H9 (cell line): ENCODE data around the gene PDIA4. TPM values are rescaled to one million over a fixed set of nuclear protein-coding genes. Genes with fewer than 3 reads are reported as not detected.

Experiments used
- DNase-seq: peaks from one replicate; pipeline ENCODE4 v3.0.0-alpha.2; 2017
- H2AFZ ChIP-seq: one replicate; pipeline ENCODE4 v1.6.1; 2013; ENCODE audit warnings: mild to moderate bottlenecking, low read length, control low read depth, moderate library complexity
- H2AK5ac ChIP-seq: 2 replicates; pipeline ENCODE4 v1.6.1; 2013; ENCODE audit warnings: low read length, control low read depth, mixed read lengths; ENCODE audit not compliant: insufficient read length
- H2BK120ac ChIP-seq: one replicate; pipeline ENCODE4 v1.6.1; 2013; ENCODE audit warnings: low read depth, mild to moderate bottlenecking, low read length, control low read depth, inconsistent platforms; ENCODE audit not compliant: poor library complexity, severe bottlenecking
- H2BK12ac ChIP-seq: 2 replicates; pipeline ENCODE4 v1.6.1; 2013; ENCODE audit warnings: low read length, control low read depth, mixed read lengths, low read depth; ENCODE audit not compliant: insufficient read length
- H2BK15ac ChIP-seq: 2 replicates; pipeline ENCODE4 v1.6.1; 2013; ENCODE audit warnings: low read depth, low read length, control low read depth
- H2BK20ac ChIP-seq: one replicate; pipeline ENCODE4 v1.6.1; 2013; ENCODE audit warnings: low read depth, mild to moderate bottlenecking, low read length, control low read depth, inconsistent platforms; ENCODE audit not compliant: poor library complexity, severe bottlenecking
- H2BK5ac ChIP-seq: 2 replicates; pipeline ENCODE4 v1.6.1; 2013; ENCODE audit warnings: low read length, control low read depth, mixed read lengths; ENCODE audit not compliant: insufficient read length
- H3K14ac ChIP-seq: 2 replicates; pipeline ENCODE4 v1.6.1; 2013; ENCODE audit warnings: low read length, control low read depth; ENCODE audit not compliant: insufficient read depth
- H3K18ac ChIP-seq: 2 replicates; pipeline ENCODE4 v1.6.1; 2013; ENCODE audit warnings: low read depth, mild to moderate bottlenecking, mixed read lengths, low read length, control low read depth; ENCODE audit not compliant: insufficient read length
- H3K23ac ChIP-seq: 2 replicates; pipeline ENCODE4 v1.6.1; 2013; ENCODE audit warnings: low read length, control low read depth, mixed read lengths, low read depth; ENCODE audit not compliant: insufficient read length
- H3K23me2 ChIP-seq: 2 replicates; pipeline ENCODE4 v1.6.1; 2013; ENCODE audit warnings: low read depth, mild to moderate bottlenecking, mixed read lengths, low read length, control low read depth; ENCODE audit not compliant: insufficient read length, poor library complexity, severe bottlenecking
- H3K27ac ChIP-seq: 2 replicates; pipeline ENCODE4 v1.5.1; 2013; ENCODE audit warnings: low read length, control low read depth, mixed read lengths, low read depth; ENCODE audit not compliant: insufficient read length
- H3K27me3 ChIP-seq: 2 replicates; pipeline ENCODE4 v1.6.1; 2013; ENCODE audit warnings: low read length, control low read depth, inconsistent platforms; ENCODE audit not compliant: insufficient read depth
- H3K4ac ChIP-seq: 2 replicates; pipeline ENCODE4 v1.6.1; 2013; ENCODE audit warnings: low read depth, mild to moderate bottlenecking, control low read depth, inconsistent platforms, low read length, moderate library complexity
- H3K4me1 ChIP-seq: 2 replicates; pipeline ENCODE4 v1.6.1; 2013; ENCODE audit warnings: low read length, control low read depth, inconsistent platforms; ENCODE audit not compliant: insufficient read depth
- H3K4me2 ChIP-seq: 2 replicates; pipeline ENCODE4 v1.6.1; 2013; ENCODE audit warnings: low read length, control low read depth, mixed read lengths; ENCODE audit not compliant: insufficient read length, insufficient read depth
- H3K56ac ChIP-seq: 2 replicates; pipeline ENCODE4 v1.6.1; 2013; ENCODE audit warnings: low read depth, mild to moderate bottlenecking, mixed read lengths, low read length, control low read depth; ENCODE audit not compliant: insufficient read length
- H3K79me1 ChIP-seq: 2 replicates; pipeline ENCODE4 v1.6.1; 2013; ENCODE audit warnings: low read depth, mild to moderate bottlenecking, moderate library complexity, low read length, control low read depth, inconsistent platforms; ENCODE audit not compliant: insufficient read depth, poor library complexity, severe bottlenecking
- H3K79me2 ChIP-seq: 2 replicates; pipeline ENCODE4 v1.6.1; 2013; ENCODE audit warnings: low read length, control low read depth, inconsistent platforms; ENCODE audit not compliant: insufficient read depth
- H3K9ac ChIP-seq: 2 replicates; pipeline ENCODE4 v1.6.1; 2013; ENCODE audit warnings: low read length, control low read depth, mixed read lengths; ENCODE audit not compliant: insufficient read length; ENCODE audit errors: extremely low read depth
- H3K9me3 ChIP-seq: one replicate; pipeline ENCODE4 v1.6.1; 2013; ENCODE audit warnings: low read depth, low read length, inconsistent platforms; ENCODE audit not compliant: control insufficient read depth
- H3T11ph ChIP-seq: one replicate; pipeline ENCODE4 v1.6.1; 2013; ENCODE audit warnings: mild to moderate bottlenecking, low read length, control low read depth, inconsistent platforms
- H4K20me1 ChIP-seq: one replicate; pipeline ENCODE4 v1.6.1; 2013; ENCODE audit not compliant: control insufficient read depth, insufficient read length, insufficient read depth
- H4K5ac ChIP-seq: 2 replicates; pipeline ENCODE4 v1.6.1; 2013; ENCODE audit warnings: low read depth, mild to moderate bottlenecking, mixed read lengths, low read length, control low read depth; ENCODE audit not compliant: insufficient read length
- H4K8ac ChIP-seq: replicated peaks from 2 replicates; pipeline ENCODE4 v1.6.1; 2013; ENCODE audit warnings: low read length, control low read depth, mixed read lengths, low read depth; ENCODE audit not compliant: insufficient read length
- H4K91ac ChIP-seq: 2 replicates; pipeline ENCODE4 v1.6.1; 2013; ENCODE audit warnings: low read depth, mild to moderate bottlenecking, moderate library complexity, mixed read lengths, low read length, control low read depth; ENCODE audit not compliant: insufficient read length
- H3K27ac Mint-ChIP-seq, 3 experiments: 2 replicates in 2 of 3; 3 replicates in 1 of 3; pipeline ENCODE4 v1.8.0; 2020 to 2021; ENCODE audit warnings: mixed read lengths in 3 of 3, mild to moderate bottlenecking in 1 of 3, moderate library complexity in 1 of 3
- H3K27me3 Mint-ChIP-seq: 2 replicates; pipeline ENCODE4 v1.8.0; 2021; ENCODE audit warnings: low read depth, mild to moderate bottlenecking, moderate library complexity, mixed read lengths
- H3K36me3 Mint-ChIP-seq, 3 experiments: 2 replicates in 2 of 3; 3 replicates in 1 of 3; pipeline ENCODE4 v1.8.0; 2020 to 2021; ENCODE audit warnings: low read depth in 3 of 3, mixed read lengths in 3 of 3; ENCODE audit not compliant: insufficient read depth in 1 of 3
- H3K4me1 Mint-ChIP-seq, 2 experiments: 2 replicates each; pipeline ENCODE4 v1.8.0; 2020; ENCODE audit warnings: mixed read lengths in 2 of 2
- H3K4me3 Mint-ChIP-seq, 2 experiments: 2 replicates in 1 of 2; 3 replicates in 1 of 2; pipeline ENCODE4 v1.8.0; 2020 to 2021; ENCODE audit warnings: mild to moderate bottlenecking in 2 of 2, mixed read lengths in 2 of 2, moderate library complexity in 1 of 2
- H3K9me3 Mint-ChIP-seq, 2 experiments: 2 replicates in 1 of 2; 3 replicates in 1 of 2; pipeline ENCODE4 v1.8.0; 2020; ENCODE audit warnings: mild to moderate bottlenecking in 2 of 2, mixed read lengths in 2 of 2, moderate library complexity in 1 of 2
- CTCF ChIP-seq: fragments of 200-600 bp; sonication (generic); conservative IDR thresholded peaks from 3 replicates; pipeline ENCODE4 v1.8.0; 2021; ENCODE audit warnings: antibody characterized with exemption, mild to moderate bottlenecking
- WGBS: extraction: QIAGEN DNeasy Blood & Tissue Kit; methylation state at CpG from one replicate; pipeline ENCODE4 v1.1.7; 2013; ENCODE audit warnings: missing lambda C conversion rate, low lambda C conversion rate, mixed read lengths; ENCODE audit not compliant: insufficient read length; ENCODE audit errors: extremely low coverage; 5-methylcytosine and 5-hydroxymethylcytosine counted together
- total RNA-seq: library from RNA; stranded (reverse); gene quantifications from 2 replicates; pipeline ENCODE4 v1.2.1, GENCODE V29; 2021

PDIA4 gene
- total RNA-seq, 1 experiment from 2014 or later = 217 TPM

DNA sequence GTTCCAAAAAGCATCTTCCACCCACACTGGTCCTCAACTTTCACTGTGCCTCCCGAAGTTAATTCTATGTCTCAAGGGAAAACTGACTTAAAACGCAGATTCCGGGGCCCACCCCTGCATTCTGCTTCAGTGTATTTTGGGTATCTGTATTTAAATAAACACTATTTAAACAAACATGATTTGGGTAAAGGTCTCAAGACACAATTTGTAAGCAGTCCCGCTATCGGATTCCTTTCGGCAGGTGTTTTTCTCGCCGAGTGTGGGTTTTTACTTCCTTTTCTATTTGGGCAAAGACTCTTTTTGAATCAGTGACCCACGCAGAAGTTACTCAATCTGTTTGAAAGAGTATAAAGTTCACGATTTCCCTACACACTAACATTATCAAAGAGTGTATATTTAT is 1.2 kb downstream of the PDIA4 start:
- WGBS = no CpG with 5 or more reads among the region's 10 CpGs
- no peak overlapping the region for H2BK20ac ChIP-seq
- H3K4me1 Mint-ChIP-seq = peaks cover 48 to 50% of the 10 kb centered on the region in 2 experiments

More for the DNA sequence above, 1.2 kb downstream of the PDIA4 start:
- Histone ChIP-seq H3K14ac (no peak overlapping the region), H3K27me3 (no peaks in the 10 kb centered on the region), H3K79me1 (peaks cover 2% of the 10 kb centered on the region), H4K91ac (no peak overlapping the region), H3K9me3 (no peaks in the 10 kb centered on the region), H3K79me2 (peaks cover 31% of the 10 kb centered on the region; the same call in 1 of the 2 replicates), H3K23ac (no peak overlapping the region), H3K18ac (no peak overlapping the region), H2AFZ (no peak overlapping the region), H3K23me2 (peaks cover 6% of the 10 kb centered on the region), H4K20me1 (no peaks in the 10 kb centered on the region), H2AK5ac (no peak overlapping the region), H3K4me1 (peaks cover 3% of the 10 kb centered on the region; the same call in 1 of the 2 replicates), H3K9ac (peak overlapping the region; percentile 94), H4K5ac (no peak overlapping the region), H3K4ac (no peak overlapping the region), H3T11ph (no peak overlapping the region), H2BK12ac (no peak overlapping the region), H2BK15ac (no peak overlapping the region), H3K4me2 (peak overlapping the region; percentile 99), H2BK120ac (no peak overlapping the region), H3K27ac (no peak overlapping the region), H4K8ac (no peak overlapping the region), H2BK5ac (no peak overlapping the region), H3K56ac (no peak overlapping the region)
- Mint-ChIP-seq H3K4me3 (peak overlapping the region; percentile 93 to 96), H3K9me3 (no peaks in the 10 kb centered on the region), H3K36me3 (peaks cover 3 to 20% (median 7%) of the 10 kb centered on the region in 3 experiments), H3K27ac (peak overlapping the region in 2 of 3 experiments; percentile 39 to 78; a peak in 2 of 7 replicates), H3K27me3 (peaks cover 22% of the 10 kb centered on the region)
- no peak for TF ChIP-seq CTCF
- DNase-seq = no peak
